ENCODE results near the gene CEP120. TPM values are rescaled to one million over a fixed set of nuclear protein-coding genes. Genes with fewer than 3 reads are reported as not detected.

CEP120 gene
- total and polyA plus RNA-seq, 7 donors = 2.5 to 15.0 (median 5.3) TPM

DNA sequence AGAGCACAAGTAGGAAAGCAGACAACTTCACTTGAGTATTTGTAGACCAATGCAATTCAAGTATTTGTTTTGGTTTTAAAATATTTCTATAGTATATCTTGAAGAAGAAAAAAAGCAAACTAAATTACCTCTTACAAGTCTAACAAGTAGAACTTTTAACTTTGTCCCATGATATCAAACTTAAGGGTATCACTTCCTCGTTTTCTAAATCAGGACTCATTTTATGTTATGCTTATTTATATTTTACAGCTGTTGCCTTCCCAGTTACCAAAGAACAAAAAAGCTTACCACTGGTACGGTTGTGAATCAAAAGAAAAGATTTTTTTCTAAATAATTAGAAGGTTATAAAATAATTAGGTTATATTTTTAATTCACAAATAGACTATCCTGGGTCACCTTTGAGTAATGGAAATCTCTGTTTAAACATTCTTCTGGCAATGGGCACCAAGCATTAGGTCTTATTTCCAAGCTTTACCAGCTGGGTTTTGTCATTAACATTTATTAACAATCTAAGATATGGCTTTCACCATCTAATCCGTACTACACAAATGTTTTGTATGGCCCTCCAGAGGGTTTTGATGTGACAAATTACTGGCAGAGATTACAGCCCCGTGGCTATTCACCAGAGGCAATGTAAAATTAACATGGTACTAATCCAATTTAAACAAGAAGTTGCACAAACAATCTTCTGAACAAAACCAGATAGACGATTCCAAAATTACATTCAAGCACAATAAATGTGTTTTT is 63.6 kb downstream of the CEP120 start:
- Histone ChIP-seq H3K4me1 (no peaks in the 10 kb centered on the region), H3K36me3 (ENCODE audit: insufficient read depth in 1 of 2, low read depth in 1 of 2) (peaks cover 2 to 25% of the 10 kb centered on the region in 2 donors), H3K27ac (no peak overlapping the region), H3K4me3 (no peak overlapping the region), H3K9me3 (no peaks in the 10 kb centered on the region), H3K27me3 (ENCODE audit: insufficient read depth in 3 of 3, low read length in 2 of 3) (no peaks in the 10 kb centered on the region)
- DNase-seq = no peak
- intact Hi-C loops (cut with DNase I) = no loop called here
- WGBS, 3 donors = 28 to 39% (median 28%) methylated on average over 5 of the region's 5 CpGs
- no peak for ATAC-seq
- TF ChIP-seq, protein P1, sequence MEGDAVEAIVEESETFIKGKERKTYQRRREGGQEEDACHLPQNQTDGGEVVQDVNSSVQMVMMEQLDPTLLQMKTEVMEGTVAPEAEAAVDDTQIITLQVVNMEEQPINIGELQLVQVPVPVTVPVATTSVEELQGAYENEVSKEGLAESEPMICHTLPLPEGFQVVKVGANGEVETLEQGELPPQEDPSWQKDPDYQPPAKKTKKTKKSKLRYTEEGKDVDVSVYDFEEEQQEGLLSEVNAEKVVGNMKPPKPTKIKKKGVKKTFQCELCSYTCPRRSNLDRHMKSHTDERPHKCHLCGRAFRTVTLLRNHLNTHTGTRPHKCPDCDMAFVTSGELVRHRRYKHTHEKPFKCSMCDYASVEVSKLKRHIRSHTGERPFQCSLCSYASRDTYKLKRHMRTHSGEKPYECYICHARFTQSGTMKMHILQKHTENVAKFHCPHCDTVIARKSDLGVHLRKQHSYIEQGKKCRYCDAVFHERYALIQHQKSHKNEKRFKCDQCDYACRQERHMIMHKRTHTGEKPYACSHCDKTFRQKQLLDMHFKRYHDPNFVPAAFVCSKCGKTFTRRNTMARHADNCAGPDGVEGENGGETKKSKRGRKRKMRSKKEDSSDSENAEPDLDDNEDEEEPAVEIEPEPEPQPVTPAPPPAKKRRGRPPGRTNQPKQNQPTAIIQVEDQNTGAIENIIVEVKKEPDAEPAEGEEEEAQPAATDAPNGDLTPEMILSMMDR (IDR thresholded peaks at IDR 0.05) = no peak

DNA sequence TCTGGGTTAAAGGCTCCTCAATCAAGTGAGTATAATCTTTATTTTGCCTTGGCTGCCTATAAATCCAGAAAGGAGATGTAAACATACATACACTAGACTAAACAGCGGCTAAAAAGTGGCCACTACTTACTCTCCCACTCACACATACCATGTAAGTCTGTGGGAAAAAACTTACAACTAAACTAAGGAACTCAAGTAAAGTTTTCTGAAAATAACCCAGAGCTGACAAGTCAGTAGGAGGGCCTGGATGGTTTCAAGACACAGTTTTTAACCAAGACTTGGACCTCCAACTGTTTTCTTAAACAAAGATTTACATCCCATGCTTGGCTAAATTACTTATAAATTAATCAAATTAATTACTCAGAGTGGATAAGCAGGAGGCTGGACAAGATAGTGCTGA is 64.5 kb downstream of the CEP120 start:
- Histone ChIP-seq H3K4me1 (no peaks in the 10 kb centered on the region), H3K9me3 (no peaks in the 10 kb centered on the region), H3K36me3 (ENCODE audit: insufficient read depth in 1 of 2, low read depth in 1 of 2) (peaks cover 2 to 20% of the 10 kb centered on the region in 2 donors), H3K27me3 (ENCODE audit: insufficient read depth in 3 of 3, low read length in 2 of 3) (no peaks in the 10 kb centered on the region), H3K4me3 (no peak overlapping the region), H3K27ac (no peak overlapping the region)
- 88 to 97% (median 93%) methylated on average over 1 of the region's 1 CpG for WGBS, 3 donors
- no peak for DNase-seq
- TF ChIP-seq, protein P1 (IDR thresholded peaks at IDR 0.05) = no peak
- intact Hi-C loops (cut with DNase I) = no loop called here
- no peak for ATAC-seq

DNA sequence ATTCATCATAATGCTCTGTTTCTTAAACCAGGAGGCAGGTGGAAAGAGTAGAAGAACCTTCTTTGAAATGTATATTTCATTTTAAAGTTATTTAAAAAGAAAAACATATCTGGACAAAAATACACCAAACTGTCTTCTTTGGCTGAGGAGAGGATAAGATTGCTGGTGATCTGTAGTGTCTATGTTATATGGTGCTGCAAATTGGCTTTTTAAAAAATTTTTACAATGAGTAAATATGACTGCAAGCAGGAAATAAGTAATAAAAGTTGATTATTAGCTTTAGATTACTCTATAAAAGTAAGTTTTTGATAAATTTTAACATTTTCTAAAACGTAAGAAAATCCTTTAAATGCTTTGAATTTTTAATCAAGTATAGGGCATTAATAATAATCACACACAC is 64.9 kb downstream of the CEP120 start:
- peaks cover 2 to 15% of the 10 kb centered on the region in 2 donors for H3K36me3 ChIP-seq (ENCODE audit: insufficient read depth in 1 of 2, low read depth in 1 of 2)
- no peak overlapping the region for H3K27ac ChIP-seq
- no peaks in the 10 kb centered on the region for H3K27me3 ChIP-seq (ENCODE audit: insufficient read depth in 3 of 3, low read length in 2 of 3)
- no peaks in the 10 kb centered on the region for H3K4me1 ChIP-seq
- 92 to 98% (median 93%) methylated on average over 1 of the region's 1 CpG for WGBS, 3 donors
- no peak for ATAC-seq
- no peak for DNase-seq
- intact Hi-C loops (cut with DNase I) = no loop called here
- no peaks in the 10 kb centered on the region for H3K9me3 ChIP-seq
- TF ChIP-seq, protein P1 (IDR thresholded peaks at IDR 0.05) = no peak
- H3K4me3 ChIP-seq = no peak overlapping the region

DNA sequence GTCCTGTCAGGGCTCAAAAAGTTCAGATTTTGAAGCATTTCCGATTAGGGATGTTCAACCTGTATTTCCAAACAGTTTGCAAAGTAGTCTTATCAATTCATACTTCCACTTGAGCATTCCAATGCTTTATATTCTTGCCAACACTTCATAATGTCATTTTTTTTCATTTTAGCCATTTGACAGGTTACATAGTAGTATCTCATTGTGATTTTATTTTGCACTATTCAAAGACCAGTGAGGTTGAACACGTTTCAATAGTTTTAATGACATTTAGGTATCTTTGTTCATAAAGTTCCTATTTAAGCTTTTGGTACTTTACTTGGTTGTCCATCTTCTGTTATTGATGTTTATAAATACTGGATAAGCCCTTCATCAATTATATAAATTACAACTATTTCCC is 71.4 kb downstream of the CEP120 start:
- Histone ChIP-seq H3K9me3 (no peaks in the 10 kb centered on the region), H3K27me3 (ENCODE audit: insufficient read depth in 3 of 3, low read length in 2 of 3) (no peaks in the 10 kb centered on the region), H3K4me3 (no peak overlapping the region), H3K4me1 (no peaks in the 10 kb centered on the region), H3K27ac (no peak overlapping the region), H3K36me3 (ENCODE audit: insufficient read depth in 1 of 2, low read depth in 1 of 2) (peaks cover 0 to 33% of the 10 kb centered on the region in 2 donors)
- DNase-seq (no peak), ATAC-seq (no peak)
- intact Hi-C loops (cut with DNase I) = no loop called here
- TF ChIP-seq, protein P1 (IDR thresholded peaks at IDR 0.05) = no peak
- WGBS, 3 donors = 91 to 98% (median 96%) methylated on average over 2 of the region's 2 CpGs

DNA sequence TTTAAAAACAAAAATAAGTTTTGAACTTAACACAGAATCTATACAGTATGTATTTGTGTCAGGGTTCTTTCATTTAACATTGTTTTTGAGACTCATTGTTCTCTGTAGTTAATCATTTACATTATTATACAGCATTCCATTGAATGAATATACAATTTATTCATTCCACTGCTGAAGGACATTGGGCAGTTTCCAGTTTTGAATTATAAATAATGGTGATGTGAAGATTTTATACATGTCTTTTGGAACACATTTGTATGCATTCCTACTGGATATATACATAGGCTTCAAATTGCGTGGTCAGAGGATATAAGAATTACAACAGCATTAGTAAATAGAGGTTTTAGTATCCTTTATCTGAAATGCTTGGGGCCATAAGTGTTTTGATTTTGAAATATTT is 72.0 kb downstream of the CEP120 start:
- H3K27me3 ChIP-seq (ENCODE audit: insufficient read depth in 3 of 3, low read length in 2 of 3) = no peaks in the 10 kb centered on the region
- 95 to 100% (median 98%) methylated on average over 1 of the region's 1 CpG for WGBS, 3 donors

More for the DNA sequence above, 72.0 kb downstream of the CEP120 start:
- peaks cover 0 to 39% of the 10 kb centered on the region in 2 donors for H3K36me3 ChIP-seq (ENCODE audit: insufficient read depth in 1 of 2, low read depth in 1 of 2)
- H3K27ac ChIP-seq = no peak overlapping the region
- H3K4me1 ChIP-seq = no peaks in the 10 kb centered on the region
- DNase-seq = no peak
- ATAC-seq = no peak
- TF ChIP-seq, protein P1 (IDR thresholded peaks at IDR 0.05) = no peak
- H3K9me3 ChIP-seq = no peaks in the 10 kb centered on the region
- H3K4me3 ChIP-seq = no peak overlapping the region
- intact Hi-C loops (cut with DNase I) = no loop called here
